OCI-LY7 (cell line): ENCODE measurements around the gene SLC25A23.

Experiments
- EZH2phosphoT487 ChIP-seq: fragments of 200-600 bp; sonication (generic); IDR thresholded peaks from 2 replicates; pipeline ENCODE4 v1.6.1; 2018; ENCODE audit warnings: low read depth, borderline replicate concordance, mild to moderate bottlenecking, mixed run types, antibody characterized with exemption, low read length, moderate library complexity, mixed read lengths
- TF ChIP-seq, protein P1 (sequence below): fragments of 200-600 bp; sonication (generic); conservative IDR thresholded peaks from 2 replicates; pipeline ENCODE4 v1.5.1; 2014; ENCODE audit warnings: mild to moderate bottlenecking, antibody characterized with exemption, low read length, moderate library complexity, mixed read lengths

DNA sequence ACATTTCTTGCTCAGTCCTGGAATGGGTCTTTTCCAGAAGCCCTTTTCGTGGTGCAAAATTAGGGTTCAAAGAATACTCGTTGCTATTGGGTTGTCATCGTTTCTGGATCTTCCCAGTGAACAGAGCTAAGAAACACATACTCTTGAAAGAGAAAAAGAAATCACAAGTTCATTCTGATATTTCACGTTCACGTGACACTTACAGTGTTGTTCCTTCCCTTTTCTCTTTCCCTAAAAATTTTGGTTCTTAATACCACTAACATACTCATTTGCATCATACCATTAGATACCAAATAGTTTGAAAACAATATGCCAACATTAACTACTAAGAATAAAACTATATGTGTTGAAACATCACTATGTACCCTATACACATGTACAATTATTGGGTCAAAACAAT, 53.2 kb downstream of the SLC25A23 start:
- TF ChIP-seq, protein P1, sequence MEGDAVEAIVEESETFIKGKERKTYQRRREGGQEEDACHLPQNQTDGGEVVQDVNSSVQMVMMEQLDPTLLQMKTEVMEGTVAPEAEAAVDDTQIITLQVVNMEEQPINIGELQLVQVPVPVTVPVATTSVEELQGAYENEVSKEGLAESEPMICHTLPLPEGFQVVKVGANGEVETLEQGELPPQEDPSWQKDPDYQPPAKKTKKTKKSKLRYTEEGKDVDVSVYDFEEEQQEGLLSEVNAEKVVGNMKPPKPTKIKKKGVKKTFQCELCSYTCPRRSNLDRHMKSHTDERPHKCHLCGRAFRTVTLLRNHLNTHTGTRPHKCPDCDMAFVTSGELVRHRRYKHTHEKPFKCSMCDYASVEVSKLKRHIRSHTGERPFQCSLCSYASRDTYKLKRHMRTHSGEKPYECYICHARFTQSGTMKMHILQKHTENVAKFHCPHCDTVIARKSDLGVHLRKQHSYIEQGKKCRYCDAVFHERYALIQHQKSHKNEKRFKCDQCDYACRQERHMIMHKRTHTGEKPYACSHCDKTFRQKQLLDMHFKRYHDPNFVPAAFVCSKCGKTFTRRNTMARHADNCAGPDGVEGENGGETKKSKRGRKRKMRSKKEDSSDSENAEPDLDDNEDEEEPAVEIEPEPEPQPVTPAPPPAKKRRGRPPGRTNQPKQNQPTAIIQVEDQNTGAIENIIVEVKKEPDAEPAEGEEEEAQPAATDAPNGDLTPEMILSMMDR: no peak
- TF ChIP-seq EZH2phosphoT487: no peak
